Measurements from ENCODE around the gene ENAM.
A peak's percentile ranks its signal among the peaks of the same experiment; 100 is the strongest.
"Not testable (repeated sequence)": the region's sequence is repeated elsewhere in the genome, so short reads cannot be mapped to it uniquely, and the experiment has no call there.

Gene ENAM

DNA sequence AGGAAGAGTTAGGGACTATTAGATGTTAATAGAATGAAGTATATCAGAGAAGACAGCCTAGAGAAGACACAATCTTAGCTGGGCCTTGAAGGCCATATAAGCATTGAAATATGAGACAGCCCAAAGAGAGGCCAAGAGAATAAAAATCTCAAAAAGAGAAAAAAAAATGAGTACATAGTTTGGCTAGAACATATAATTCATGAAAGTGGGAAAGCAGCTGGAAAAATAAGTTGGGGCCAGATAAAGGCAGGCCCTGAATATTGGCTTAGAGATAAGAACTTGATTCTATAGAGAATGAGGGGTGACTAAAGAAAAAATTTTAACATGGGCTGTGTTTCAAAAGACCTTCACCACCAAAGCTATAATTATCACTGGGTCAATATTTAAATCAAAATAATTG, 52.4 kb downstream of the ENAM start:
- DNase-seq (ENCODE audit: low read depth in 2 of 2) = no peak

DNA sequence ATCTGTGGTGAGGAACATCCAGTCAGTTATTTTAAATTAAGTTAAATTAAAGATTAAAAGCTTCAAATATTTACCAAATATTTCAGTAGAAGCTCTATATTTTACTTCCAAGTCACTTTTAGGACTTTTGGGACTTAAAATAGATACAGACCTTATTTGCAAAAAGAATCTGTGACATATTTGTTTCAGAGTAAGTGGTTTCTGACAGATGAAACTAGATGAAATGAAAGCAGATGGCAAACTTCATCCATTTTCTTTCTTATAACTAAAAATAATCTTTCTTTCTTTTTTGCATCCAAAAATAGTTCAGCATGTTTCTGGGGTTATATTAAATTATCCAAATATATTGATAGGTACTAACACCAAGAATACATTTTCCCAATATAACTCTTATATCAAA, 53.2 kb downstream of the ENAM start:
- no peak for DNase-seq (ENCODE audit: low read depth in 2 of 2)

DNA sequence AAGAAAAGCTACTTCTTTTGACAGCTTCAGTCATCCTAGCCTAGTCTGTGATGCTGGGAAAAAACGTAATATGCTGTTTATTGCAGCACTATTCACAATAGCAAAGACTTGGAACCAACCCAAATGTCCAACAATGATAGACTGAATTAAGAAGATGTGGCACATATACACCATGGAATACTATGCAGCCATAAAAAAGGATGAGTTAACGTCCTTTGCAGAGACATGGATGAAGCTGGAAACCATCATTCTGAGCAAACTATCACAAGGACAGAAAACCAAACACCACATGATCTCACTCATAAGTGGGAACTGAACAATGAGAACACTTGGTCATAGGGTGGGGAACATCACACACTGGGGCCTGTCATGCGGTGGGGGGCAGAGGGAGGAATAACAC, 53.6 kb downstream of the ENAM start:
- not testable (repeated sequence) for DNase-seq (ENCODE audit: low read depth in 2 of 2)

DNA sequence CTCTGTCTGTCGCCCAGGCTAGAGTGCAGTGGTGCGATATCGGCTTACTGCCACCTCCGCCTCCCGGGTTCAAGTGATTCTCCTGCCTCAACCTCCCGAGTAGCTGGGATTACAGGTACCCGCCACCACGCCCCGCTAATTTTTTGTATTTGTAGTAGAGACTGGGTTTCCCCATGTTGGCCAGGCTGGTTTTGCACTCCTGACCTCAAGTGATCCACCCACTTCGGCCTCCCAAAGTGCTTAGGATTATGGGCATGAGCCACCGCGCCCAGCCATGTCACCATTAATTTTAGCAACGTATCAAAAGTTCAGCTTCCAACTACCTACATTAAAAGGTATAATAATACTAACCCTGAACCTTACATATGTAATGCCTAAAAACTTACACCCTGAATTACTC, 58.8 kb downstream of the ENAM start:
- no peak for DNase-seq (ENCODE audit: low read depth in 2 of 2)

DNA sequence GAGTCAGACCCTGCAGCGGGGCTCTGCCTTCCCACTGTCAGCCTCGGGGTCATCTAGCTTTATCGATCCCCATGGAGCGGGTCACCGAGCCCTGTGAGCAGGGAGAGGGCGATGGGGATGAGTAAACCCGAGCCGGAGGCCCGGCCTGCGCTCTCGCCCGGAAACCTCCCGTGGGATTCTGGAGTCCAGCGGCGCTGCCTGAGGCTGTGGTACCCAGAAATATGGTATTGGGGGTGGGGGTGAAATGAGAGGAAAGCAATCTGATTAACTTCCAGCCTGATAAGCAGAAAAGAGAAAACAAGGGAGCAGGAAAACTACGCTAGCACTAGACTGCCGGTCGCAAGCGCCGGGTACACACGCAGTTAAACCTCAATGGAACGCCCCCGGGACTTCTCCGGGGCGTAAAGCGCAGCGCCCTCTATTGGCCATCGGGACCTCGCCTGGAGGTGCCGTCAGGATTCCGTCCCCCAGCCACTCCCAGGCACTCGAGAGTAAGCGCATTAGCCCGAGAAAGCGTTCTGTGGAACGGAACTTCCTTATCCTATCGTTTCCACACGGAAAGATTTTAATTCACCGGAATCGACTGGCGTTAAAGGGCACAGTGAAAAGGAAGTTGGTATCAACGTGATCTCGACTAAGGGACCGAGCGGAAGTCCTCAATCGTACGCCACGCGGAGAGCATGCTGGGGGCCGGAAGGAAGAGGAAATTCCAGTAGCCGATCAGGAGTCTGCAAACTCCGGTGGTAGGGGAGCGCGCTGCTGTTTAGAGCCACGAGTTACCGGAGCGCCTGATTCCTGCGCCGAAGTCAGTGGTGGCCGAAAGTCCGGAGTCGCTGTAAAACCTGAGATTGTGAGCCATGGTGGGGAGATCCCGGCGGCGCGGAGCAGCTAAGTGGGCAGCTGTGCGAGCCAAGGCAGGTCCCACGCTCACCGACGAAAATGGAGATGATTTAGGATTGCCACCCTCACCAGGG, 59.6 kb downstream of the ENAM start, which contains the start of gene UTP3:
UTP3 (plus strand) TSS at position 712 of the 974 bp plus-strand sequence; CDS start at position 858, 146 bp downstream.
- DNase-seq (ENCODE audit: low read depth in 2 of 2) = peak; percentile 83 to 85

DNA sequence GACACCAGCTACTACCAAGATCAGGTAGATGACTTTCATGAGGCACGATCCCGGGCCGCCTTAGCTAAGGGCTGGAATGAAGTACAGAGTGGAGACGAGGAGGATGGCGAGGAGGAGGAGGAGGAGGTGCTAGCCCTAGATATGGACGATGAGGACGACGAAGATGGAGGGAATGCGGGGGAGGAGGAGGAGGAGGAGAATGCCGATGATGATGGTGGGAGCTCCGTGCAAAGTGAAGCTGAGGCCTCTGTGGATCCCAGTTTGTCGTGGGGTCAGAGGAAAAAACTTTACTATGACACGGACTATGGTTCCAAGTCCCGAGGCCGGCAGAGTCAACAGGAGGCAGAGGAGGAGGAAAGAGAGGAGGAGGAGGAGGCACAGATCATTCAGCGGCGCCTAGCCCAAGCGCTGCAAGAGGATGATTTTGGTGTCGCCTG, 60.3 kb downstream of the ENAM start:
- no peak for DNase-seq (ENCODE audit: low read depth in 2 of 2)

DNA sequence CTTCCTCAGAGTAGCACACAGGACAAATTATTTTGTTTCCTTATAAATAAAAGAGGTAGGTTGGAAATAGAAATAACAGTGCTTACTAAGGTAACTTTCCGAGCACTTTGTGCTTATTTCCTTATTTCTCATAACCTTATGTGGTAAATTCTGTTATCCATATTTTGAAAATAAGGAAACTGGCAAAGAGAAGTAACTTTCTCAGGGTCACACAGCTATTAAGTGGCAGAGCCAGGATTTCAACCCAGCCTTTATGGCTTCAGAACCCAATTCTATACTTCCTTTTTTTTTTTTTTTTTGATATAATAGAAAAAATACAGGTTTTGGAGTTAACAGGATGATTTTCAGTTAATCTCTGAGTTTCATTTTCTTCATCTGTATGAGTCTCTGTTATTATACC, 63.1 kb downstream of the ENAM start:
- DNase-seq (ENCODE audit: low read depth in 2 of 2) = no peak

DNA sequence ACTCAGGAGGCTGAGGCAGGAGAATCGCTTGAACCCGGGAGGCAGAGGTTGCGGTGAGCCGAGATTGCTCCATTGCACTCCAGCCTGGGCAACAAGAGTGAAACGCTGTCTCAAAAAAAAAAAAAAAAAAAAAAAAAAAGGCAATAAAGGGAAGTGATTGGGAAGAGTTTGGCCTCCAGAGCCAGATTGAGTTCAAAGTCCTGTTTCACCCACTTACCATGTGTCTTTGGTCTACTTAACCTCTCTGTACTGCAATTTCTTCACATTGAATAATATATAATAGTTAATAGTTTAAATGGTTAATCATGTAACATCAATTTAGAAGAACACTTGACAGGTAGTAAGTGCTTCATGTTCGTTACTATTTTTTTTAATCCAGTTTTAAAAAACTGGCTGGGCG, 66.1 kb downstream of the ENAM start:
- DNase-seq (ENCODE audit: low read depth in 2 of 2) = not testable (repeated sequence)
